CD4-positive, CD25-positive, alpha-beta regulatory T cell (primary cell): ENCODE measurements around the gene SOWAHA. TPM values are rescaled to one million over a fixed set of nuclear protein-coding genes. Genes with fewer than 3 reads are reported as not detected.

Experiments used
- ATAC-seq, 2 donors: fragments of 150-1000 bp; cut with Tn5 transposase; one replicate each; pipeline ENCODE4 v1.10.0; 2021; ENCODE audit warnings: low read depth in 2 of 2, moderate number of reproducible peaks in 2 of 2, moderate library complexity in 1 of 2
- DNase-seq, 3 donors: peaks; one replicate each; pipeline versions ENCODE4 v3.0.0 to v3.0.0-alpha.2; 2012 to 2022; ENCODE audit warnings: mixed read lengths in 1 of 3
- H3K27ac ChIP-seq: one replicate; pipeline ENCODE4 v1.7.0; 2013; ENCODE audit warnings: mild to moderate bottlenecking, low read length; ENCODE audit not compliant: insufficient read depth, poor library complexity, severe bottlenecking
- H3K27me3 ChIP-seq: one replicate; pipeline ENCODE4 v1.7.0; 2013; ENCODE audit warnings: low read length; ENCODE audit not compliant: control insufficient read depth, insufficient read depth
- H3K36me3 ChIP-seq: one replicate; pipeline ENCODE4 v1.7.0; 2013; ENCODE audit warnings: mild to moderate bottlenecking, low read length, moderate library complexity; ENCODE audit not compliant: control insufficient read depth, insufficient read depth
- H3K4me1 ChIP-seq: 2 replicates; pipeline ENCODE4 v1.7.0; 2013; ENCODE audit warnings: mild to moderate bottlenecking, low read length; ENCODE audit not compliant: insufficient read depth, control insufficient read depth, poor library complexity, severe bottlenecking
- H3K4me3 ChIP-seq: one replicate; pipeline ENCODE4 v1.7.0; 2013; ENCODE audit warnings: low read depth, mild to moderate bottlenecking, low read length, moderate library complexity
- H3K9me3 ChIP-seq, 2 experiments: 1 replicate in 1 of 2; 2 replicates in 1 of 2; pipeline ENCODE4 v1.7.0; 2013; ENCODE audit warnings: low read length in 2 of 2, mild to moderate bottlenecking in 1 of 2, moderate library complexity in 1 of 2; ENCODE audit not compliant: control insufficient read depth in 2 of 2
- H3K27ac Mint-ChIP-seq, 3 donors: one replicate each; pipeline ENCODE4 v1.8.0; 2020 to 2022; ENCODE audit warnings: mild to moderate bottlenecking in 3 of 3, mixed read lengths in 3 of 3, moderate library complexity in 2 of 3
- H3K27me3 Mint-ChIP-seq: one replicate; pipeline ENCODE4 v1.8.0; 2022; ENCODE audit warnings: mild to moderate bottlenecking, mixed read lengths
- H3K36me3 Mint-ChIP-seq: one replicate; pipeline ENCODE4 v1.8.0; 2020; ENCODE audit warnings: mixed read lengths
- H3K4me1 Mint-ChIP-seq, 4 donors: one replicate each; pipeline ENCODE4 v1.8.0; 2020 to 2022; ENCODE audit warnings: mixed read lengths in 4 of 4, mild to moderate bottlenecking in 1 of 4
- H3K4me3 Mint-ChIP-seq, 4 donors: one replicate each; pipeline ENCODE4 v1.8.0; 2020 to 2022; ENCODE audit warnings: mild to moderate bottlenecking in 4 of 4, mixed read lengths in 4 of 4, moderate library complexity in 3 of 4
- H3K9me3 Mint-ChIP-seq, 7 donors: one replicate each; pipeline ENCODE4 v1.8.0; 2020 to 2022; ENCODE audit warnings: mixed read lengths in 7 of 7, mild to moderate bottlenecking in 3 of 7, moderate library complexity in 2 of 7
- polyA plus RNA-seq, 4 donors: library from polyadenylated mRNA; unstranded; fragments of 300-500 nt; fragmentation: Illumina TruSeq; gene quantifications; one replicate each; pipeline ENCODE4 v1.2.3, GENCODE V29; 2021
- total RNA-seq: library from RNA; stranded (reverse); gene quantifications from one replicate; pipeline ENCODE4 v1.2.3, GENCODE V29; 2022

Gene SOWAHA
- total and polyA plus RNA-seq, 5 donors from 2014 or later = not detected

- Mint-ChIP-seq H3K27ac (no peak overlapping the region), H3K4me3 (peak overlapping the region in 3 of 4 donors; percentile 6 to 89 (median 83)), H3K4me1 (peaks cover 4 to 14% (median 10%) of the 10 kb centered on the region in 4 donors), H3K9me3 (peaks cover 0 to 4% (median 0%) of the 10 kb centered on the region in 7 donors), H3K27me3 (peaks cover 80% of the 10 kb centered on the region), H3K36me3 (no peaks in the 10 kb centered on the region)
- peaks cover 31% of the 10 kb centered on the region for H3K27me3 ChIP-seq
- H3K4me3 ChIP-seq = peak overlapping the region; percentile 41
- H3K4me1 ChIP-seq = peaks cover 16% of the 10 kb centered on the region
- ATAC-seq = no peak
- H3K27ac ChIP-seq = no peak overlapping the region
- DNase-seq = no peak
- H3K36me3 ChIP-seq = no peaks in the 10 kb centered on the region
- H3K9me3 ChIP-seq = no peaks in the 10 kb centered on the region
These were observed 858 bp upstream of the SOWAHA start for GRCh38 chr5:132812123-132812765.

GRCh38 chr5:132813599-132814502 lies 749 bp downstream of the SOWAHA start:
- no peaks in the 10 kb centered on the region for H3K36me3 ChIP-seq
- H3K27ac ChIP-seq = no peak overlapping the region
- H3K27me3 ChIP-seq = peaks cover 25% of the 10 kb centered on the region
- H3K9me3 ChIP-seq = no peaks in the 10 kb centered on the region
- peaks cover 16% of the 10 kb centered on the region for H3K4me1 ChIP-seq
- H3K4me3 ChIP-seq = no peak overlapping the region
- H3K4me3 Mint-ChIP-seq = no peak overlapping the region
- DNase-seq = peak in 1 of 3 donors; percentile 26
- no peak overlapping the region for H3K27ac Mint-ChIP-seq
- H3K27me3 Mint-ChIP-seq = peaks cover 78% of the 10 kb centered on the region
- H3K36me3 Mint-ChIP-seq = no peaks in the 10 kb centered on the region
- H3K9me3 Mint-ChIP-seq = peaks cover 0 to 4% (median 0%) of the 10 kb centered on the region in 7 donors
- peaks cover 4 to 14% (median 10%) of the 10 kb centered on the region in 4 donors for H3K4me1 Mint-ChIP-seq
- ATAC-seq = peak in 1 of 2 donors; percentile 41

- H3K4me1 Mint-ChIP-seq = peaks cover 6 to 18% (median 11%) of the 10 kb centered on the region in 4 donors
- peaks cover 16% of the 10 kb centered on the region for H3K4me1 ChIP-seq
- peaks cover 80% of the 10 kb centered on the region for H3K27me3 Mint-ChIP-seq
- H3K27me3 ChIP-seq = peaks cover 23% of the 10 kb centered on the region
- H3K9me3 ChIP-seq = no peaks in the 10 kb centered on the region
- peak overlapping the region; percentile 39 to 87 (median 58) for H3K4me3 Mint-ChIP-seq
- no peak overlapping the region for H3K4me3 ChIP-seq
- ATAC-seq (no peak), DNase-seq (no peak)
- no peak overlapping the region for H3K27ac ChIP-seq
- no peaks in the 10 kb centered on the region for H3K36me3 ChIP-seq
- H3K36me3 Mint-ChIP-seq = no peaks in the 10 kb centered on the region
- H3K27ac Mint-ChIP-seq = no peak overlapping the region
- H3K9me3 Mint-ChIP-seq = peaks cover 0 to 3% (median 0%) of the 10 kb centered on the region in 7 donors
These were observed 1.6 kb downstream of the SOWAHA start for GRCh38 chr5:132814503-132815294.

- no peak overlapping the region for H3K27ac ChIP-seq
- Mint-ChIP-seq H3K9me3 (peaks cover 0 to 5% (median 0%) of the 10 kb centered on the region in 7 donors), H3K4me1 (peaks cover 7 to 25% (median 15%) of the 10 kb centered on the region in 4 donors), H3K4me3 (peak overlapping the region; percentile 39 to 87 (median 58)), H3K27me3 (peaks cover 80% of the 10 kb centered on the region), H3K27ac (no peak overlapping the region), H3K36me3 (no peaks in the 10 kb centered on the region)
- no peaks in the 10 kb centered on the region for H3K36me3 ChIP-seq
- H3K9me3 ChIP-seq = no peaks in the 10 kb centered on the region
- DNase-seq = no peak
- no peak overlapping the region for H3K4me3 ChIP-seq
- no peak for ATAC-seq
- peaks cover 19% of the 10 kb centered on the region for H3K27me3 ChIP-seq
- H3K4me1 ChIP-seq = peaks cover 16% of the 10 kb centered on the region
These were observed 2.4 kb downstream of the SOWAHA start for GRCh38 chr5:132815454-132815853.

- H3K4me3 ChIP-seq = no peak overlapping the region
- H3K4me1 Mint-ChIP-seq = peaks cover 7 to 26% (median 17%) of the 10 kb centered on the region in 4 donors
- H3K27ac Mint-ChIP-seq = no peak overlapping the region
- no peaks in the 10 kb centered on the region for H3K36me3 Mint-ChIP-seq
- H3K27me3 Mint-ChIP-seq = peaks cover 80% of the 10 kb centered on the region
- no peak for ATAC-seq
- no peak overlapping the region for H3K4me3 Mint-ChIP-seq
- H3K4me1 ChIP-seq = peaks cover 16% of the 10 kb centered on the region
- peaks cover 15% of the 10 kb centered on the region for H3K27me3 ChIP-seq
- no peaks in the 10 kb centered on the region for H3K36me3 ChIP-seq
- no peak for DNase-seq
- no peak overlapping the region for H3K27ac ChIP-seq
- H3K9me3 Mint-ChIP-seq = peaks cover 0 to 5% (median 0%) of the 10 kb centered on the region in 7 donors
- H3K9me3 ChIP-seq = no peaks in the 10 kb centered on the region
These were observed 3.0 kb downstream of the SOWAHA start for GRCh38 chr5:132816083-132816482.

GRCh38 chr5:132816554-132816953 lies 3.5 kb downstream of the SOWAHA start:
- no peaks in the 10 kb centered on the region for H3K9me3 ChIP-seq
- Mint-ChIP-seq H3K9me3 (peaks cover 0 to 5% (median 0%) of the 10 kb centered on the region in 7 donors), H3K27me3 (peaks cover 80% of the 10 kb centered on the region), H3K4me3 (no peak overlapping the region), H3K4me1 (peaks cover 7 to 26% (median 17%) of the 10 kb centered on the region in 4 donors), H3K27ac (no peak overlapping the region), H3K36me3 (no peaks in the 10 kb centered on the region)
- no peaks in the 10 kb centered on the region for H3K36me3 ChIP-seq
- peaks cover 11% of the 10 kb centered on the region for H3K27me3 ChIP-seq
- no peak overlapping the region for H3K4me3 ChIP-seq
- no peak for DNase-seq
- H3K4me1 ChIP-seq = peaks cover 16% of the 10 kb centered on the region
- no peak overlapping the region for H3K27ac ChIP-seq
- no peak for ATAC-seq

- no peak for DNase-seq
- Histone ChIP-seq H3K27me3 (peaks cover 8% of the 10 kb centered on the region), H3K9me3 (no peaks in the 10 kb centered on the region), H3K4me3 (no peak overlapping the region), H3K27ac (no peak overlapping the region), H3K4me1 (peaks cover 16% of the 10 kb centered on the region), H3K36me3 (no peaks in the 10 kb centered on the region)
- H3K27me3 Mint-ChIP-seq = peaks cover 80% of the 10 kb centered on the region
- ATAC-seq = no peak
- no peaks in the 10 kb centered on the region for H3K36me3 Mint-ChIP-seq
- peak overlapping the region in 1 of 4 donors; percentile 36 for H3K4me3 Mint-ChIP-seq
- peaks cover 7 to 26% (median 17%) of the 10 kb centered on the region in 4 donors for H3K4me1 Mint-ChIP-seq
- peaks cover 0 to 6% (median 0%) of the 10 kb centered on the region in 7 donors for H3K9me3 Mint-ChIP-seq
- H3K27ac Mint-ChIP-seq = no peak overlapping the region
These were observed 3.9 kb downstream of the SOWAHA start for GRCh38 chr5:132817011-132817410.
